Smooth muscle cell of the pulmonary artery (primary cell): ENCODE results near the gene MC4R. TPM values are rescaled to one million over a fixed set of nuclear protein-coding genes. Genes with fewer than 3 reads are reported as not detected.

Experiments
- total RNA-seq: library from RNA; depleted of rRNA; stranded (reverse); fragments of >200 nt; gene quantifications from 2 replicates; pipeline ENCODE4 v1.2.3, GENCODE V29; 2014

Gene MC4R
- not detected in 2 replicates for total RNA-seq

GRCh38 chr18:60372596-60372995 is at the start of gene MC4R:
TSS of gene MC4R (minus strand) at chr18:60372775. CDS start at chr18:60372349, 426 bp downstream.

